DOHH2 (cell line): ENCODE measurements around the gene COL27A1.

Experiments
- H3F3A ChIP-seq: fragments of 200-600 bp; sonication (generic), shearing (Covaris generic); 2 replicates; pipeline ENCODE4 v1.6.0; 2016; ENCODE audit warnings: antibody characterized with exemption, mild to moderate bottlenecking; ENCODE audit not compliant: control insufficient read depth, insufficient read depth
- H3K27ac ChIP-seq: fragments of 200-600 bp; sonication (generic); 2 replicates; pipeline ENCODE4 v1.5.1; 2014; ENCODE audit warnings: low read depth, mild to moderate bottlenecking, low read length, moderate library complexity
- H3K27me3 ChIP-seq: fragments of 200-600 bp; sonication (generic); 2 replicates; pipeline ENCODE4 v1.6.1; 2014; ENCODE audit warnings: mild to moderate bottlenecking, low read length, mixed read lengths; ENCODE audit not compliant: control insufficient read depth
- H3K36me3 ChIP-seq: fragments of 200-600 bp; sonication (generic); 2 replicates; pipeline ENCODE4 v1.6.1; 2014; ENCODE audit warnings: mild to moderate bottlenecking, low read length, moderate library complexity, mixed read lengths; ENCODE audit not compliant: control insufficient read depth
- H3K4me1 ChIP-seq: fragments of 200-600 bp; sonication (generic); 2 replicates; pipeline ENCODE4 v1.6.1; 2014; ENCODE audit warnings: mild to moderate bottlenecking, low read length, mixed read lengths; ENCODE audit not compliant: control insufficient read depth
- H3K4me2 ChIP-seq: fragments of 200-600 bp; sonication (generic); 2 replicates; pipeline ENCODE4 v1.6.0; 2014; ENCODE audit warnings: mild to moderate bottlenecking, low read length, moderate library complexity
- H3K4me3 ChIP-seq: fragments of 200-600 bp; sonication (generic); 2 replicates; pipeline ENCODE4 v1.5.1; 2014; ENCODE audit warnings: mild to moderate bottlenecking, low read length, mixed read lengths
- H3K79me2 ChIP-seq: fragments of 200-600 bp; sonication (generic); 2 replicates; pipeline ENCODE4 v1.6.1; 2014; ENCODE audit warnings: mild to moderate bottlenecking, low read length, mixed read lengths; ENCODE audit not compliant: control insufficient read depth
- H3K9me2 ChIP-seq: fragments of 200-600 bp; sonication (generic); replicated peaks from 2 replicates; pipeline ENCODE4 v1.6.1; 2014; ENCODE audit warnings: mild to moderate bottlenecking, low read length, mixed read lengths; ENCODE audit not compliant: control insufficient read depth
- H3K9me3 ChIP-seq: fragments of 200-600 bp; sonication (generic); 2 replicates; pipeline ENCODE4 v1.6.1; 2014; ENCODE audit warnings: antibody characterized with exemption, low read length, mixed read lengths; ENCODE audit not compliant: control insufficient read depth, insufficient read depth
- H4K20me1 ChIP-seq: fragments of 200-600 bp; sonication (generic); 2 replicates; pipeline ENCODE4 v1.6.0; 2014; ENCODE audit warnings: low read depth, mild to moderate bottlenecking, antibody characterized with exemption, low read length, moderate library complexity; ENCODE audit not compliant: control insufficient read depth, insufficient read depth
- EZH2phosphoT487 ChIP-seq: fragments of 200-600 bp; sonication (generic); IDR thresholded peaks from 2 replicates; pipeline ENCODE4 v1.6.1; 2017; ENCODE audit warnings: borderline replicate concordance, mild to moderate bottlenecking, antibody characterized with exemption, low read length, moderate library complexity, mixed read lengths
- TF ChIP-seq, protein P1 (sequence below): fragments of 200-600 bp; sonication (generic); IDR thresholded peaks from one replicate; pipeline ENCODE4 v1.5.1; 2014; ENCODE audit warnings: antibody characterized with exemption, mild to moderate bottlenecking, low read depth, low read length; ENCODE audit not compliant: poor library complexity, severe bottlenecking

The COL27A1 gene

GRCh38 chr9:114350636-114351401 lies 195.5 kb downstream of the COL27A1 start:
- TF ChIP-seq, protein P1, sequence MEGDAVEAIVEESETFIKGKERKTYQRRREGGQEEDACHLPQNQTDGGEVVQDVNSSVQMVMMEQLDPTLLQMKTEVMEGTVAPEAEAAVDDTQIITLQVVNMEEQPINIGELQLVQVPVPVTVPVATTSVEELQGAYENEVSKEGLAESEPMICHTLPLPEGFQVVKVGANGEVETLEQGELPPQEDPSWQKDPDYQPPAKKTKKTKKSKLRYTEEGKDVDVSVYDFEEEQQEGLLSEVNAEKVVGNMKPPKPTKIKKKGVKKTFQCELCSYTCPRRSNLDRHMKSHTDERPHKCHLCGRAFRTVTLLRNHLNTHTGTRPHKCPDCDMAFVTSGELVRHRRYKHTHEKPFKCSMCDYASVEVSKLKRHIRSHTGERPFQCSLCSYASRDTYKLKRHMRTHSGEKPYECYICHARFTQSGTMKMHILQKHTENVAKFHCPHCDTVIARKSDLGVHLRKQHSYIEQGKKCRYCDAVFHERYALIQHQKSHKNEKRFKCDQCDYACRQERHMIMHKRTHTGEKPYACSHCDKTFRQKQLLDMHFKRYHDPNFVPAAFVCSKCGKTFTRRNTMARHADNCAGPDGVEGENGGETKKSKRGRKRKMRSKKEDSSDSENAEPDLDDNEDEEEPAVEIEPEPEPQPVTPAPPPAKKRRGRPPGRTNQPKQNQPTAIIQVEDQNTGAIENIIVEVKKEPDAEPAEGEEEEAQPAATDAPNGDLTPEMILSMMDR: no peak
- no peak for TF ChIP-seq EZH2phosphoT487
- no peaks in the 10 kb centered on the region for H3K27me3 ChIP-seq
- H3K9me2 ChIP-seq: no peaks in the 10 kb centered on the region
- peaks cover 86% of the 10 kb centered on the region for H3K36me3 ChIP-seq
- H3K9me3 ChIP-seq: no peaks in the 10 kb centered on the region
- H3K79me2 ChIP-seq: peaks cover 11% of the 10 kb centered on the region
- peaks cover 10% of the 10 kb centered on the region for H3K4me1 ChIP-seq
- H3K4me3 ChIP-seq: no peak overlapping the region
- no peaks in the 10 kb centered on the region for H4K20me1 ChIP-seq
- H3F3A ChIP-seq: peaks cover 6% of the 10 kb centered on the region; the same call in 1 of the 2 replicates
- no peak overlapping the region for H3K4me2 ChIP-seq
- no peak overlapping the region for H3K27ac ChIP-seq

- Histone ChIP-seq H3K4me2 (no peak overlapping the region), H3K36me3 (peaks cover 86% of the 10 kb centered on the region), H3K27ac (no peak overlapping the region), H3K4me1 (peaks cover 10% of the 10 kb centered on the region), H3K79me2 (peaks cover 21% of the 10 kb centered on the region), H3K27me3 (no peaks in the 10 kb centered on the region), H4K20me1 (no peaks in the 10 kb centered on the region), H3K4me3 (no peak overlapping the region), H3F3A (peaks cover 6% of the 10 kb centered on the region; the same call in 1 of the 2 replicates), H3K9me3 (no peaks in the 10 kb centered on the region), H3K9me2 (no peaks in the 10 kb centered on the region)
- TF ChIP-seq, protein P1: no peak
- TF ChIP-seq EZH2phosphoT487: no peak
Measured at GRCh38 chr9:114351932-114352331, 196.6 kb downstream of the COL27A1 start.

DNA sequence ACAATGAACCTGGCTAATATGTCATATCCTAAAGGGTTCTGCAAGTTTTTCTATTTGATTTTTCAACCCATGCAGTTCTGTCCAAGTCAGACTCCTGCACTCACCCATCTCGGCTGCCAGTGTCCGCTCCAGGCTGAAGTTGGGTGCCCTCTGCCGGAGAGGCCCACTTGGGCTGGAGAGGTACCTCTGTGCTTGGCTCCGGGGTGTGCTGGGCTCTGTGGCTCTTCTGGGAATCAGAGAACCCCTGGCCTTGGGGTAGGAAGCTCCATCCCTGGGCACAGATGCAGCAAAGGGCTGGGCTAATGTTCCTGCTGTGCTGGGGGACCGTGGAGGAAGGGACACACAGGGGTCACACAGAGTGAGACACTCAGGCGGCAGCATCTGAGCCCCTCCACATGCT lies 200.5 kb downstream of the COL27A1 start:
- no peaks in the 10 kb centered on the region for H4K20me1 ChIP-seq
- no peaks in the 10 kb centered on the region for H3K9me3 ChIP-seq
- TF ChIP-seq, protein P1: no peak
- no peak for TF ChIP-seq EZH2phosphoT487
- H3K4me3 ChIP-seq: no peak overlapping the region
- peaks cover 88% of the 10 kb centered on the region for H3K36me3 ChIP-seq
- H3K4me1 ChIP-seq: no peaks in the 10 kb centered on the region
- no peak overlapping the region for H3K4me2 ChIP-seq
- H3K9me2 ChIP-seq: no peaks in the 10 kb centered on the region
- no peak overlapping the region for H3K27ac ChIP-seq
- H3K27me3 ChIP-seq: no peaks in the 10 kb centered on the region
- H3K79me2 ChIP-seq: peaks cover 32% of the 10 kb centered on the region
- peaks cover 3% of the 10 kb centered on the region; the same call in 1 of the 2 replicates for H3F3A ChIP-seq
